Effector memory CD4-positive, alpha-beta T cell (primary cell): ENCODE results near the gene HYKK.
"Not testable (repeated sequence)": the region's sequence is repeated elsewhere in the genome, so short reads cannot be mapped to it uniquely, and the experiment has no call there.

Source experiments
- DNase-seq, 3 donors: peaks; one replicate each; pipeline ENCODE4 v3.0.0-alpha.2; 2020
- H3K27ac ChIP-seq: 2 replicates; pipeline ENCODE4 v1.7.0; 2013; ENCODE audit warnings: mild to moderate bottlenecking, low read length, moderate library complexity; ENCODE audit not compliant: insufficient read depth, poor library complexity, severe bottlenecking
- H3K27me3 ChIP-seq: replicated peaks from 2 replicates; pipeline ENCODE4 v1.7.0; 2013; ENCODE audit warnings: mild to moderate bottlenecking, low read length; ENCODE audit not compliant: insufficient read depth, control insufficient read depth, poor library complexity, severe bottlenecking
- H3K36me3 ChIP-seq: 2 replicates; pipeline ENCODE4 v1.7.0; 2013; ENCODE audit warnings: mild to moderate bottlenecking, low read length, moderate library complexity; ENCODE audit not compliant: control insufficient read depth, insufficient read depth
- H3K4me1 ChIP-seq: 2 replicates; pipeline ENCODE4 v1.7.0; 2013; ENCODE audit warnings: low read length, mild to moderate bottlenecking; ENCODE audit not compliant: control insufficient read depth, insufficient read depth, poor library complexity, severe bottlenecking
- H3K4me3 ChIP-seq: 2 replicates; pipeline ENCODE4 v1.7.0; 2013; ENCODE audit warnings: low read length, low read depth, mild to moderate bottlenecking; ENCODE audit not compliant: insufficient read depth, poor library complexity, severe bottlenecking
- H3K9me3 ChIP-seq: 2 replicates; pipeline ENCODE4 v1.7.0; 2013; ENCODE audit warnings: mild to moderate bottlenecking, low read length, moderate library complexity; ENCODE audit not compliant: control insufficient read depth

HYKK gene

DNA sequence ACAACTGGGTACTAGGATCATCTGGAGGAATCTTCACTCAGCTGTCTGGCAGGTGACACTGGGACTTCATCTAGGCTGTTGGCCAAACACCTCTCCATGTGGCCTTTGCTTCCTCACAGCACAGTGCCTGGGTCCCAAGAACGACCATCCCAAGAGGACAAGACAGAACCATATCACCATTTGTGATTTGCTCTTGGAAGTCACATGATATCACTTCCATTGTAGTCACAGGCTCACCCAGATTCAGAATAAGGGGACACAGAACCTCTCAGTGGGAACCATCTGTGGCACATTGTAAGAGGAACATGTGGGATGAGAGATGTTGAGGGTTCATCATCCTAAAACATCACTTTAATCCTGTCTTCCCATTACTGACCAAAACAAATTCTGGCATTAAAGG lies 31.0 kb downstream of the HYKK start:
- no peak for DNase-seq
- Histone ChIP-seq H3K4me1 (peaks cover 5% of the 10 kb centered on the region), H3K27ac (no peak overlapping the region), H3K36me3 (peaks cover 8% of the 10 kb centered on the region), H3K27me3 (no peaks in the 10 kb centered on the region), H3K4me3 (no peak overlapping the region), H3K9me3 (no peaks in the 10 kb centered on the region)

DNA sequence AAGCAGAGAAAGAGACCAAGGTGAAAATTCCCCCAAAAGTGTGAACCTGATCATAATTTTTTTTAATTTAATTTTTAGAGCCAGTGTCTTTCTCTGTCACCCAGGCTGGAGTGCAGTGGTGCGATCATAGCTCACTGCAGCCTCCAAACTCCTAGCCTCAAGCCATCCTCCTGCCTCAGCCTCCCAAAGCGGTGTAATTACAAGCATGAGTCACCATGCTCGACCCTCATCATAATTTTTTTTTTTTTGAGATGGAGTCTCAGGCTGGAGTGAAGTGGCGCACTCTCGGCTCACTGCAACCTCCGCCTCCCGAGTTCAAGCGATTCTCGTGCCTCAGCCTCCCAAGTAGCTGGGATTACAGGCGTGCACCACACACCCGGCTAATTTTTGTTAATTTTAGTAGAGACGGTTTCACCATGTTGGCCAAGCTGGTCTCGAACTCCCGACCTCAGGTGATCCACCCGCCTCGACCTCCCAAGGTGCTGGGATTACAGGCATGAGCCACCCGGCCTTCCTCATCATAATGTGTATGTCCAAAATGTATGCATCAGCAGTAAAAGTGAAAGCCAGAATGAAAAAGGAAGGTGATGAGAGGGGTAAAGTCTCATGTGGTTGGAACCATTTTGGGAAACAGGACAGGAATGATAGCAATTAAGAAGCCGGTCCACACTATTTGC lies 32.2 kb downstream of the HYKK start:
- Histone ChIP-seq H3K4me3 (peak overlapping the region; percentile 95), H3K36me3 (peaks cover 14% of the 10 kb centered on the region), H3K27ac (peak overlapping the region; percentile 99)
- DNase-seq, H3K4me1 ChIP-seq, H3K9me3 ChIP-seq, H3K27me3 ChIP-seq: not testable (repeated sequence)

DNA sequence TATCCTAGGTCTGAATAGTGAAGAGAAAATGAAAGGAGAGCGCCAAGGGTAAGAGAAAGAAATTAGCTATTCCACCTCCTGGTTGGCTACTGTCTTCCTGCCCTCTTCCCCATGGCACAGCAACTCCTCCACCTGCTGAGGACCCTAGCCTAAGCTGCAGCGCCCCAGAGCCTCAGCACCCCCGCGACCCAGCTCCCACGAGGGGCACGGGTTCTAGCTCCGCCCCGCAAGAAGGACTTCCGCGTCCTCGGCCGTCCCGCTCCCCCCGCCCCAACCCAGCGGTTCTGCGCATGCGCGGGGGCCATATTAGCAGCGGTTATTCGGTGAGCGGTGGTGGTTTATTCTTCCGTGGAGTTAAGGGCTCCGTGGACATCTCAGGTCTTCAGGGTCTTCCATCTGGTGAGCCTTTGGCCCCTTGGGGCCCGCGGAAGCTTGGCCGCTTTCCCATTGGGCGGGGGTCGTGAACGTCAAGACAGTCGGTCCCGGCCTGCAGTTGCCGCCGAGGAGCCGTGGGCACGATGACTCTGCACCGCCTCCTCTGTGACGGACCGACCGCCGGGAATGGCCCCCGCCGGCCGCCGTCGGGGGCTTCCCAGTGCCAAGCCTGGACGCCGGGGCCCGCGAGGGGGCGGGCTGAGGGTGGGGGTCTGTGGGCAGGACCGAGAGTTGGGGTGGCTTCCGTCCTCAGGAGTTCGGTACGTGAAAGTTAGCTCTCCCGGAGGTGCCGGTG lies 32.9 kb downstream of the HYKK start, which contains the start of gene PSMA4:
Gene PSMA4, plus strand, starts transcription at position 304 of the 730 bp plus-strand sequence. CDS start 1,484 bp downstream, outside the sequence.
- Histone ChIP-seq H3K4me3 (peak within 1 kb of the TSS; percentile 95), H3K36me3 (peaks cover 20% of the 10 kb centered on the region), H3K4me1 (peaks cover 5% of the 10 kb centered on the region), H3K9me3 (no peaks in the 10 kb centered on the region), H3K27ac (peak within 1 kb of the TSS; percentile 99), H3K27me3 (no peaks in the 10 kb centered on the region)
- DNase-seq = peak; percentile 87 to 91 (median 87)

DNA sequence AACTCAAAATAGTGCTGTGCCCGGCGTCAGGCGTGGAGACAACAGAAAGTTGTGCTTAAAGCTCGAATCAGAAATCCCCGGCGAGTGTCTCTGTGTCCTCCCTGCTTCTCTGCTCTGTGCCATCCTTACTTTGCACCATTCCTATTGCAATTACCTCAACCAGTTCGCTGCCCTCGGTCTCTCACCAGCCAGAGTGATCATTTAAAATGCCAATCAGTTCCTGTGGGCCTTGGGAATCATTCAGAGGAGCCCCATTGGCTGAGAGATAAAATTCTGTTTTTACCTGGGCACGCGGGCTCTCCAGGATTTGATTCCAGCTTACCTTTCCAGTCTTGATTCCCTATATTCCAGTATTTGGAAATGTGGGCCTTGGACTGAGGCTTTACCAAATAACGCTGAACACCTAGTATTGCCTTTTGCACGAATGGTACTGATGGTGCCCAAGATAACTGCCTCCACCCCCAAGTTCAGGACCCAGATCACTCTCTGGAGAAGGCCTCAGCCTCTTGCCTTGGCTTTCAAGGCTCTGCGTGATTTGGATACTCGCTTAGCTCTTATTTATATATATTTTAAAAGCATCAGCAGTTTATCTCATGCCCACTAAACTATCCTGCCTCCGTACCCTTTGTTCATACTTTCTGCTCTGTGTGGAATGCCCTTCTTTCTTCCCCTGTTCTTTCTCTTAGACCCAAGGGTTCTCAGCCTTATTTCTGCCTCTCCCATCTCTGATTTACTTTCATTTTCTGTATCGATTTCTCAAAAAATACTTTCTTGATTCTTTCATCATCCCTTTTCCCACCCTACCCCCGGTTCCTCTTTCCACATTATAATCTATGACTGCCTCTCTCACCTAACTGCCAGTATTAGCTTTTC lies 33.7 kb downstream of the HYKK start:
- H3K9me3 ChIP-seq = no peaks in the 10 kb centered on the region
- H3K27me3 ChIP-seq = no peaks in the 10 kb centered on the region
- H3K4me1 ChIP-seq = peaks cover 5% of the 10 kb centered on the region
- peaks cover 28% of the 10 kb centered on the region for H3K36me3 ChIP-seq
- peak overlapping the region; percentile 99 for H3K27ac ChIP-seq
- peak overlapping the region; percentile 95 for H3K4me3 ChIP-seq
- no peak for DNase-seq

GRCh38 chr15:78541744-78542034 lies 34.3 kb downstream of the HYKK start:
- Histone ChIP-seq H3K27me3 (no peaks in the 10 kb centered on the region), H3K4me1 (peaks cover 5% of the 10 kb centered on the region), H3K36me3 (peaks cover 32% of the 10 kb centered on the region), H3K9me3 (no peaks in the 10 kb centered on the region), H3K4me3 (peak overlapping the region; percentile 95), H3K27ac (peak overlapping the region; percentile 99)
- no peak for DNase-seq

DNA sequence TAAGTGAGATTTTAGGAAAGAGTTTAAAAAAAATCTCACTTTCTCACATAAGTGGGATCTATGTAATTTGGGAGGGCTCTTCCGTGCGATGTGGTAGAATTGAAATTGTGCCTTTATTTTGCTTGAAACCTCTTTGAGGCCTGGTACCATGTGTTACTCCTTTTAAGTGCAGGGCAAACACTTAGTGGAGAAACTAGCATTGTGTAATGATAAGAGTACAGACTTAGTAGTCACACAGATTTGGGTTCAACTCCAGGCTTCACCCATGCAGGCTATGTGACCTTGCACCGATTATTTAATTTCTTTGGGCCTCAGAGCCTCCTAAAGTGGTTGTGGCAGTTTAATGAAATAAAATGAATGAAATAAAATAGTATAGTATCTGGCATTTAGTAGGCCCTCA lies 35.3 kb downstream of the HYKK start:
- Histone ChIP-seq H3K27ac (no peak overlapping the region), H3K4me3 (no peak overlapping the region), H3K9me3 (no peaks in the 10 kb centered on the region), H3K36me3 (peaks cover 41% of the 10 kb centered on the region), H3K27me3 (no peaks in the 10 kb centered on the region), H3K4me1 (peaks cover 5% of the 10 kb centered on the region)
- DNase-seq = no peak

GRCh38 chr15:78550194-78550593 lies 42.8 kb downstream of the HYKK start:
- no peak overlapping the region for H3K4me3 ChIP-seq
- no peaks in the 10 kb centered on the region for H3K9me3 ChIP-seq
- no peak for DNase-seq
- H3K36me3 ChIP-seq = peaks cover 52% of the 10 kb centered on the region
- H3K27me3 ChIP-seq = no peaks in the 10 kb centered on the region
- H3K4me1 ChIP-seq = no peaks in the 10 kb centered on the region
- H3K27ac ChIP-seq = no peak overlapping the region

DNA sequence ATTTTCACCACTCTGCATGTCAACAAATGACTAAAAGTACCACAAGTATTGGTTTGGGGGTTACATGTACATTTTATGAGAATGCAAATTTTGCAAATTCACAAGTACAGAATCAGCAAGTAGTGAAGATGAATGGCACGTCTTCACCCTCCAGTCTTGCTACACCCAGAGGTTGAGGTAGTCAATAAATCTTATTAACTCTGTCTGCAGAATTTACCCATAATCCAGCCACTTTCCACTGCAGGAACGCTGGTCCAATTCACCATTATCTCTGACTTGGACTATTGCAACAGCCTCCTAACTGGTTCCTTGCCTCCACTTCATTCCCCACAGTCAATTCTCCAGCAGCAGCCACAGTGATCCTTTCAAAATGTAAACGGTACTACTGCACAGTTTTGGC lies 43.4 kb downstream of the HYKK start:
- Histone ChIP-seq H3K27me3 (no peaks in the 10 kb centered on the region), H3K4me3 (no peak overlapping the region), H3K27ac (no peak overlapping the region), H3K9me3 (no peaks in the 10 kb centered on the region), H3K4me1 (no peaks in the 10 kb centered on the region), H3K36me3 (peaks cover 46% of the 10 kb centered on the region)
- DNase-seq = no peak

DNA sequence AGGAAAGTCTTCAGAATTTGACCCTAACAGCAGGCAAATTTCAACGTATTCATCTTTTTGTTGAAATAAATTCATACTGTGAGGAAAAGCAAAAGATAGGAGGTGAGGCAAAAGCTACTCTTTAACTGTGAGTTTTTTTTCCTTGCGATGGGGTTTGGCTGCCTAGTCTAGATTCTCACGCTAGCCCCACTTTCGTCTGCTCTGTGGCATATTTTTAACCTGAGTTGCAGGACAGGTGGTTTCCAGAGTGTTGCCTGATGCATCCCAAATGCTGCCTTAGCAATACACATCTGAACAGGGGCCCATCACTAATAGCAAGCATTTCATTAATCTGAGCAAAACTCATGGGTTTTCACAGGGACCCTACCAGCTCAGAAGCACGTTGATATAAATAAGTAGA lies 44.5 kb downstream of the HYKK start:
- Histone ChIP-seq H3K4me1 (no peaks in the 10 kb centered on the region), H3K4me3 (no peak overlapping the region), H3K36me3 (peaks cover 37% of the 10 kb centered on the region), H3K27me3 (no peaks in the 10 kb centered on the region), H3K27ac (no peak overlapping the region), H3K9me3 (no peaks in the 10 kb centered on the region)
- DNase-seq = no peak

DNA sequence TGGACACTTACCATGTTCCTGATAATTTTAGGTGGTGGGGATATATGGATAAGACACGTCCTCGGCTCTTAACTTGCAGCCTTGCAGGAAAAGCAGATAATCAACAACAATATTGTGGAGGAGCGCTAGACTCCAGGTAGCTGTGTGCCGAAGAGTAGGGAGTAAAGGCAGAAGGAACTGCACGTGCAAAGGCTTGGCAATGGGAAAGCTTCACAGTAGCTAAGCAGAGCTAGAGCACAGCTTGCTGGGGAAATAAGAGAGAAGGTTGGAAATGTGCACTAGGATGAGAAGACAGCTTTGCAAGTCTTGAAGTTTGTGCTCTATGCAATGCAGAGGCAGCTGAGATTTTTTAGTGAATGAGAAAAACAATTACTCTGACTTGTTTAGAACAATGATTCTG lies 45.2 kb downstream of the HYKK start:
- Histone ChIP-seq H3K36me3 (peaks cover 30% of the 10 kb centered on the region), H3K4me1 (no peaks in the 10 kb centered on the region), H3K4me3 (no peak overlapping the region), H3K9me3 (no peaks in the 10 kb centered on the region), H3K27me3 (no peaks in the 10 kb centered on the region), H3K27ac (no peak overlapping the region)
- DNase-seq = no peak
